Stomach smooth muscle (tissue), 2 donors: Measurements from ENCODE around the gene KDM5B.
"Not testable (repeated sequence)": the region's sequence is repeated elsewhere in the genome, so short reads cannot be mapped to it uniquely, and the experiment has no call there.

ENCODE experiments used
- H3K27ac ChIP-seq: one replicate; pipeline ENCODE4 v1.7.0; 2013; ENCODE audit warnings: mild to moderate bottlenecking, low read length, inconsistent platforms
- H3K27me3 ChIP-seq, 2 donors: one replicate each; pipeline ENCODE4 v1.7.0; 2013; ENCODE audit warnings: low read length in 2 of 2; ENCODE audit not compliant: insufficient read depth in 2 of 2, control insufficient read depth in 1 of 2
- H3K36me3 ChIP-seq, 2 donors: one replicate each; pipeline ENCODE4 v1.7.0; 2013; ENCODE audit warnings: low read length in 2 of 2; ENCODE audit not compliant: control insufficient read depth in 2 of 2, insufficient read depth in 2 of 2
- H3K4me1 ChIP-seq: one replicate; pipeline ENCODE4 v1.7.0; 2013; ENCODE audit warnings: low read length; ENCODE audit not compliant: control insufficient read depth, insufficient read depth
- H3K4me3 ChIP-seq, 2 donors: one replicate each; pipeline ENCODE4 v1.7.0; 2013; ENCODE audit warnings: low read length in 2 of 2
- H3K9ac ChIP-seq, 2 donors: one replicate each; pipeline ENCODE4 v1.7.0; 2013; ENCODE audit warnings: low read length in 2 of 2, mild to moderate bottlenecking in 1 of 2
- H3K9me3 ChIP-seq, 2 donors: one replicate each; pipeline ENCODE4 v1.7.0; 2013; ENCODE audit warnings: low read length in 2 of 2; ENCODE audit not compliant: control insufficient read depth in 2 of 2
- donor health status: healthy.
- donor health status: Pancreatic carcinoma.

Gene KDM5B

DNA sequence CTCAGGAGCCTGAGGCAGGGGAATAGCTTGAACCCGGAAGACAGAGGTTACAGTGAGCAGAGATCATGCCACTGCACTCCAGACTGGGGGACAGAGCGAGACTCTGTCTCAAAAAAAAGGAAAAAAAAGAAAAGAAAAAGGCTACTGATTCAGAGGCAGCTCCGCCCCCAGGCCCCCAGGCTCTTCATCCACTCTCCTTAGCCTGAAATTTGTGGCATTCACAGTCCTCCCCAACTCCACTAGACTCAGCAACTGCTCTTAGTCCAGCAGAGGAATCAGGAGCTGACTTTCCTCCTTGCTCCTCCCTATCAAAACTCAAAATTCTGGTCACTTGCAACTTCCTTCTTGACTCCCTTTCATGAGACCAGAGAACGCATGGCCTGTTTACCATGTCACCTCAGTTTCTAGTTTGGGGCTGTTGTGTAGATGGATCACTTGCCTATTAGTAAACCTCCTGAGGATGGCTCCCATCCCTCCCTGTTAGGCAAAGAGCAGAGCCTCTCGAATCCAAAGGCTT is 29.6 kb upstream of the KDM5B start:
- H3K4me1 ChIP-seq: no peaks in the 10 kb centered on the region
- no peaks in the 10 kb centered on the region for H3K36me3 ChIP-seq
- H3K9ac ChIP-seq: no peak overlapping the region
- H3K27ac ChIP-seq: no peak overlapping the region
- H3K9me3 ChIP-seq: no peaks in the 10 kb centered on the region
- peaks cover 0 to 2% of the 10 kb centered on the region in 2 donors for H3K27me3 ChIP-seq
- H3K4me3 ChIP-seq: no peak overlapping the region

DNA sequence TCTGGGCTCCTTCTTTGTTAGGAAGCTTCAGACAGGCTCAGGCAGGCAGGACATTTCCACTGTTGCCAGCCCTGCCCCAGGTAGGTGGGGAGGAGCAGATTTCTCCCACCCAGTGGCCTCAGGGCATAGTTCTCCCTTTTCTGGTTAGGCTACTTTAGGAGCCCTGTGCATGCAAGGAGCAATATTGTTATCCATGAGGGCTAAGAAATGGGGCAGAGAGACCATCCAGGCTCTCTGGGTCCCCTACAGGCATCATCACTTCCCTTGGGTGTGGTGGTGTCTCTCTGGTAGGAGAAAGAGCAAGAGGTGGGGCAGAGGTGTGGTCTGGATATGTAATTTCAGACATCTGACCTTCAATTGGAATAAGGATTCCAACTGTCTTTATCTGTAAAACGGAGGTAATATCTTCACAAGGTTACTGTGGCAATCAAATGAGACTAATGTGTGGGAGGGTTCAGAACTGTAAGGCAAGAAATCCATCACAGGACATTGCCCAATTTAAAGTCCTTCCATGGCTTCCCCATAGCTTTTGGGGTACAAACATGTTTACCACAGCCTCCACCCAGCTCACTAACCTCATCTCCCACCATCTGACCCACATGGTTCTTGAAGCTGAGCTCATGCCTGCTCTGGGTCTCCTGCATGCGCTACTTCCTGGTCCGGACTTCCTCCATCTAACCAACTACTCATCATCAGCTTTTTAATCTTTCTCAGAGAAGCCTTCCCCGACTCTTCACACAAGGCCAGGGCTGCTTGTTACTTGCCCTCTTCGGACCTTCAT is 28.6 kb upstream of the KDM5B start:
- H3K4me3 ChIP-seq: no peak overlapping the region
- H3K27ac ChIP-seq: no peak overlapping the region

DNA sequence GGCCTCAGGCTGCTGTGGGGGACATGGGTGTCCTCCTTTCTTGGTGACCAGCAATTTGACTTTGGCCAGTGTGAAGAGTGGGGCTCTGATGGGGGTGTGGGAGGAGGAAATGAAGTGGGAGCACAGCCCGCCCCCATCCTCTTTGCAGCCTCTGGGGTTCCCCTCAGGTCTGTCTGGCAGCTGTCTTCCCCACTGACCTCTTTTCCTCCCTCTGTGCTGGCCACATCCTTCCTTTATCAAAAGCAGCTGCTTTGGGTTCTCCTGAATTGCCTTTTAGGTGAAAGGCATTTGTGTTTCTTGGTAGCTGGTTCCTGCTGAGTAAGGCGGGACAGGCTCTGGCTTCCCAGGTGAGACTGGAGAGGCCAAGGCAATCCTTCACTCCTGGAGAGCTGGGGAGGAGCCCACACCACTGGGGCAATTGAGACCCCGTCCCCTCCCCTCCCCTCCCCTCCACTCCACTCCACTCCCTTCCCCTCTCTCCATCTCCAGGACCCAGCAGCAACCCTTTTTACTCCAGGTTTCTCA is 27.4 kb upstream of the KDM5B start:
- H3K36me3 ChIP-seq: no peaks in the 10 kb centered on the region
- H3K9me3 ChIP-seq: no peaks in the 10 kb centered on the region
- no peak overlapping the region for H3K4me3 ChIP-seq
- no peak overlapping the region for H3K9ac ChIP-seq
- H3K4me1 ChIP-seq: no peaks in the 10 kb centered on the region
- no peak overlapping the region for H3K27ac ChIP-seq
- peaks cover 0 to 2% of the 10 kb centered on the region in 2 donors for H3K27me3 ChIP-seq

More for the DNA sequence above, 28.6 kb upstream of the KDM5B start:
- no peaks in the 10 kb centered on the region for H3K9me3 ChIP-seq
- no peaks in the 10 kb centered on the region for H3K36me3 ChIP-seq
- H3K9ac ChIP-seq: no peak overlapping the region
- H3K27me3 ChIP-seq: peaks cover 0 to 2% of the 10 kb centered on the region in 2 donors
- H3K4me1 ChIP-seq: no peaks in the 10 kb centered on the region

DNA sequence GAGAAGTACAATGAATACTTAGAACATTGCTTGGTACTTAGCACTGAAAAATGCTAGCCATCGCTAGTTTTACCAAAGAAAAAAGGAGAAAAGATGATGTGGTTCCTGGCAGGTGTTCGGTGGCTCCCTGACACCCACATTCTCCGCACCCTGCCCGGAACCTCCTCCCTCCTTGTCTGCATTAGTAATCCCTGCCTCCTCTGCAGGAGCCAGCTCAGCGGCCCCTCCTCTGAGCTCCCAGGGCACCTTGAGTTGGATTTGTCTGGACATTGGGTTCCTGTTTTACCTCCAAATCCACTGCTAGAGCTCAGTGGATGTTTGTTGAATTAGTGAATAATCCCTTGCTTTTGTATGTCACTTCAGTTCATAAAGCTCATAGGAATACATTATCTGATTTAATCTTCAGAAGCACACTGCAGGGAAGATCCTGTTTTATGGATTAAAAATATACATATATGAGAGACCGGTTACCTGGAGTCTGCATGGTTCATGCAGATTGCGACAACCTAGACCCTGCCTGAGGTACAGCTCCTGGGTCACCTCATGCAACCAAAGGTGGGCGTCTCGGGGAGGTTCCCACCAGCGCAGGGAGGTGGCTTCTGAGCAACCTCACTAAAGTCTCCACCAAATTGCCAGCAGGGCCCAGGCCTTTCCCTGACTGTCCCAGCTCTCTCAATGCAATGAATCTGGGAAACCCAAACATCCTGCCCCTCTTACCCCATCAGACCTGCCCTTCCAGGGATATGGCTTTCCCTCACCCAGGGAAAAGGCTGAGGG is 26.7 kb upstream of the KDM5B start:
- Histone ChIP-seq H3K36me3 (no peaks in the 10 kb centered on the region), H3K4me3 (no peak overlapping the region), H3K27me3 (peaks cover 0 to 2% of the 10 kb centered on the region in 2 donors), H3K9ac (no peak overlapping the region), H3K9me3 (no peaks in the 10 kb centered on the region), H3K4me1 (no peaks in the 10 kb centered on the region), H3K27ac (no peak overlapping the region)

DNA sequence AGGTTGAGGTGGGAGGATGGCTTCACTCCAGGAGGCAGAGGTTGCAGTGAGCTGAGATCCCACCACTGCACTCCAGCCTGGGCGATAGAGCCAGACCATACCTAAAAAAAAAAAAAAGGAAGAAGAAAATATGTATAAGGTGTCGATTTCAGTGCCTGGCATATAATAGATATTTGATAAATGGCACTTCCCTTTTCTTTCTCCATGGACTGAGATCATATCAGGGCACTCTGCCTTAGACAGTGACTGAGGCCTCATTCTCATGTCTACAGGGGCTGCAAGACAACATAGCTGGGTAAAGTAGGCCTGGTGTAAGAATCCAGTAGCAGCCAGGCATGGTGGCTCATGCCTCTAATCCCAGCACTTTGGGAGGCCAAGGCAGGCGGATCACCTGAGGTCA is 23.7 kb upstream of the KDM5B start:
- no peaks in the 10 kb centered on the region for H3K9me3 ChIP-seq
- H3K27me3 ChIP-seq: peaks cover 0 to 2% of the 10 kb centered on the region in 2 donors
- H3K4me1 ChIP-seq: no peaks in the 10 kb centered on the region
- no peaks in the 10 kb centered on the region for H3K36me3 ChIP-seq
- no peak overlapping the region for H3K4me3 ChIP-seq
- H3K9ac ChIP-seq: no peak overlapping the region
- no peak overlapping the region for H3K27ac ChIP-seq

DNA sequence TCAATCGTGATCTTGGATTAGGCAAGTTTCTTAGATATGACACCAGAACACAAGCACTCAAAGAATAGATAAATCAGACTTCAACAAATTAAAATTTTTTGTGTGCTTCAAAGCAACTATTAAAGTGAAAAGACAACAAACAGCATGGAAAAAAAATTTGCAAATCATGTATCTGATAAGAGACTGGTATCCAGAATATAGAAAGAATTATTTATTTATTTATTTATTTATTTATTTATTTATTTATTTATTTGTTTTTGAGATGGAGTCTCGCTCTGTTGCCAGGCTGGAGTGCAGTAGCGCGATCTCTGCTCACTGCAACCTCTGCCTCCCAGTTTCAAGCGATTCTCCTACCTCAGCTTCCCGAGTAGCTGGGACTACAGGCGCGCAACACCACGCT is 21.0 kb upstream of the KDM5B start:
- H3K4me1 ChIP-seq: not testable (repeated sequence)

DNA sequence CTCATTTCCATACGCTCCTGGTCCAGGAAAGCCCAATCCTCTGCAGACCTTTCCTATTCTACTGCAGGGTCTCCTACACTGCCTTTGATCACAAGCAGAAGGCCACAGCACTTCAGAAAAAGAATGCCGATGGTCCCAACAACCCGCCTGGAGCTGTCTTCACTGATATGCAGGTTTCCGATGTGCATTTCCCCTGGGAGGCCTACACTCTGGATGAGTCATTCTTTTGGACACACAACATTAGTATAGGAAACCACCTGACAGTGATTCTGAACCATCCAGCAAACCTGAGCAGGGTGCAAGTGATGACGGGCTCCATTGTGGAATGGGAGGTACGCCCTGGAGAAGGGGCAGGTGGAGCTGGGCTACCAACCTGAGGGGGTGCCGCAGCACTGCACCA is 17.5 kb upstream of the KDM5B start:
- H3K27ac ChIP-seq: no peak overlapping the region
- H3K36me3 ChIP-seq: no peaks in the 10 kb centered on the region
- peaks cover 2 to 3% of the 10 kb centered on the region in 2 donors for H3K27me3 ChIP-seq
- H3K4me3 ChIP-seq: no peak overlapping the region
- H3K9ac ChIP-seq: no peak overlapping the region
- H3K9me3 ChIP-seq: no peaks in the 10 kb centered on the region
- no peaks in the 10 kb centered on the region for H3K4me1 ChIP-seq

More for the DNA sequence above, 21.0 kb upstream of the KDM5B start:
- not testable (repeated sequence) for H3K9me3 ChIP-seq, H3K27ac ChIP-seq, H3K9ac ChIP-seq, H3K27me3 ChIP-seq, H3K36me3 ChIP-seq, H3K4me3 ChIP-seq

DNA sequence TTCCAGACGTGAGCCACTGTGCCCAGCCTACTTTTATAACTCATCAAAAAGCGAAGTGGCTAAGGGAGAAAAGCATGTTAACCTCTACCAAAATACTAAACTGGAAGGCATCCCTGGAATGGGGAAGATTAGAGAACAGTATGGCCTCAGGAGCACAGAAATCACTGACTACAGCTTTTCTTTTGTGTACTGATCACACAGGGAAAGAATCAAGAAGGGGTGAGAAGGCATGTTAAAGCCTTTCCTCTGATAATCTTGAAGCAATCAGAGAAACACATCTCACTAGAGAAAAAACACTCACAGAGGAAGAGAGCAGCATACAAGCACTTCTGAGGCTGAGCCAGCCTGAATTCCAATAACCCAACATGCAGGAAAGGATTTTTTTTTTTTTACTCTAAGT is 13.2 kb upstream of the KDM5B start:
- no peak overlapping the region for H3K4me3 ChIP-seq
- H3K9ac ChIP-seq: no peak overlapping the region
- no peaks in the 10 kb centered on the region for H3K9me3 ChIP-seq
- no peaks in the 10 kb centered on the region for H3K36me3 ChIP-seq
- H3K27me3 ChIP-seq: peaks cover 2 to 3% of the 10 kb centered on the region in 2 donors
- H3K4me1 ChIP-seq: no peaks in the 10 kb centered on the region
- H3K27ac ChIP-seq: no peak overlapping the region

DNA sequence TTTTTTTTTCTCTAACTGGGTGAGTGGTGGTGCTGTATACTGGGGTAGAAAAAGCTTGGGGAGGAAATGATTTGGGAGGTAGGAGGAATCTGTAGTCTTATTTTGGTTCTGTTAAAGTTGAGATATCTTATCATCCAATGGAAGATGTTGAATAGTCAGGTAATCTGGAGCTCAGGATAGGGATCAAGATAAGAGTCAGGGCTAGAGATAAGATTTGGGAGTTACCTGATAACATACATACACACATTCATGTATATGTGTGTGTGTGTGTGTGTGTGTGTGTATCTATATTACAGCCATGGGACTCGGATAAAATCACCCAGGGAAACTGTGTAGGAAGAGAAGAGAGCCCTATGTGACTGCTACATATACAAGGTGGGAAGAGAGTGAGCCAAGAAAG is 10.6 kb upstream of the KDM5B start:
- Histone ChIP-seq H3K4me1 (no peaks in the 10 kb centered on the region), H3K9ac (no peak overlapping the region), H3K9me3 (no peaks in the 10 kb centered on the region), H3K36me3 (no peaks in the 10 kb centered on the region), H3K4me3 (no peak overlapping the region), H3K27ac (no peak overlapping the region), H3K27me3 (no peaks in the 10 kb centered on the region)

DNA sequence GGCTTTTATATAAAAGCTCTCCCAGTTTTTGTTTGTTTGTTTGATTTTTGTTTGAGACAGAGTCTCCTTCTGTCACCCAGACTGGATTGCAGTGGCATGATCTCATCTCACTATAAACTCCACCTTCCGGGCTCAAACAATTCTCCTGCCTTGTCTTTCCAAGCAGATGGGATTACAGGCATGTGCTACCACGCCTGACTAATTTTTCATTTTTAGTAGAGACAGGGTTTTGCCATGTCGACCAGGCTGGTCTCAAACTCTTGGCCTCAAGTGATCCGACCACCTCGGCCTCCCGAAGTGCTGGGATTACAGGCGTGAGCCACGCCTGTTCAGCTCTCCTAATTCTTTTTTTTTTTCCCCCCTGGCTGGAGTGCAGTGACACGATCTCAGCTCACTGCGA is 6.9 kb upstream of the KDM5B start:
- Histone ChIP-seq H3K9me3 (no peaks in the 10 kb centered on the region), H3K36me3 (no peaks in the 10 kb centered on the region), H3K4me1 (peaks cover 15% of the 10 kb centered on the region), H3K27me3 (no peaks in the 10 kb centered on the region), H3K9ac (no peak overlapping the region), H3K4me3 (no peak overlapping the region), H3K27ac (no peak overlapping the region)
